HG02938 (cell line): ENCODE measurements around the gene GC.
"Not testable (repeated sequence)": the region's sequence is repeated elsewhere in the genome, so short reads cannot be mapped to it uniquely, and the experiment has no call there.

ENCODE experiments used
- ATAC-seq: cut with Tn5 transposase; IDR thresholded peaks from one replicate; pipeline ENCODE4 v1.9.1; 2021; ENCODE audit warnings: mild to moderate bottlenecking, moderate library complexity; ENCODE audit not compliant: unreplicated experiment

GC gene

DNA sequence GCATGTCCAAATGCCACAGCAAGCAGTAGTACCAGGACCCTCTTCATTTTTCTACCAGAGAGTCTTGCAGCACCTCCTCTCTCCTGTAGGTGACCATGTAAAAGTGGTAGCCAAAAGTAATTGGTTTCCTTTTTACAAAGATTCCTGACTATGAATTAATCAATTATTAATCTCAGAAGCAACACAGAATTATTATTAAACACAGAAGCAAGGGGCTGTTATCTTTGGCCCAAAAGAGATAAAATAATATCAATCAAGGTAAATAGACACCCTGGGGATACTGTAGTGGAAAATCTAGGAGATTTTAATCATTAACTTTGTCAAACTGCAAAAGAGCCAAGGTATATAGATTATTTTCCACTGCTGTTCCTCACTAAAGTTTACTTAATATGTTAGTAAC lies at the start of gene GC:
Gene GC, minus strand, starts transcription at position 108 of the 400 bp plus-strand sequence. Its CDS starts 61 bp downstream, at position 47.
- ATAC-seq: no peak

DNA sequence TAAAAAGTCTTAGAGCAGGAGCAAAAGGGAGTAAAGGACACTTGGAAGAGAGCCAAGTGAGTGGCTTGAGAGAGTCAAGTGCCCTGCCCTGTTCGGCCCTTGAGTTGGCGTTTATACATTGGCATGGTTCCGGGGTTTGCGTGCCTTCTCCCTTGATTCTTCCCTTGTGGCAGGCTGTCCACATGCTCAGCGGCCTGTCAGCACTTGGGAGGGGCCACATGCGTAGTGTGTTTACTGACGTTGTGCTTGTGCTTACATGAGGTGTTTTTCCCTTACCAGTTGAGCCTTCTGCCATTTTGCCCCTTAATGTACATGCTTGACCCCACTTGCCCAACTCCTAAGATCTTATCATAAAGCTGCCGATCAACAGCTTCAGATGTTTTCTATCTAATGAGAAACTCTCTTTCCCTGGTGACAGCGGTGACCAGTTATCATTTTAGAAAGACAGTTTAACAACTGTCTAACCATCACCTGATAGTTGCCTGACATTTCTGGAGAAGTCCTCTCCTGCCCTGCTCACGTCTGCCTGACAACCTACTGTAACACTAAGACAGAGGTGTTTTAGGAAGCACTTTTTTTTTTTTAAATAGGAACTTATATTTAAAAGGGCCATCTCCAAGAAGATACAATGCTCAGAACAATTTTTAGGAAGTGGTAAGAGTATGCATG lies 49.5 kb upstream of the GC start:
- no peak for ATAC-seq

GRCh38 chr4:71832049-71832448 lies 48.2 kb upstream of the GC start:
- no peak for ATAC-seq

- ATAC-seq: peak; percentile 72
These were observed 46.8 kb upstream of the GC start for GRCh38 chr4:71830497-71831190.

DNA sequence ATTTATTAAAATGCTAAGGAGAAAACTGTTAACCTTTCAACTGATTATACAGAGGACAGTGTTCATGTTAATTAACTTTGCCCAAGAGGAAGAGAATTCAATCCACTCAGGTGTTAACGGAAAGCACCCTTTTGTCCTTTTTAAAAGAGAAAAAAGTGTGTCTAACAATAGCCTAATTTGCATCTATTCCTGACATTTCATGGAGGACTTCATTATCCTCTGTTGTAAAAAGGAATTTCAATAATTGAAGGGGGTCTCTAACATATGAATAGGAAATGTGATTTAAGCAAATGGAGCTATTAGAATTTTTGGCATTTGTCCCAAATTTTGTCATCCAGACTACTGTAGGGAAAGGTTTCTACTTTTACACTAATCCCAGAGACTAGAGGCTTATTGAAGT lies 44.6 kb upstream of the GC start:
- no peak for ATAC-seq

DNA sequence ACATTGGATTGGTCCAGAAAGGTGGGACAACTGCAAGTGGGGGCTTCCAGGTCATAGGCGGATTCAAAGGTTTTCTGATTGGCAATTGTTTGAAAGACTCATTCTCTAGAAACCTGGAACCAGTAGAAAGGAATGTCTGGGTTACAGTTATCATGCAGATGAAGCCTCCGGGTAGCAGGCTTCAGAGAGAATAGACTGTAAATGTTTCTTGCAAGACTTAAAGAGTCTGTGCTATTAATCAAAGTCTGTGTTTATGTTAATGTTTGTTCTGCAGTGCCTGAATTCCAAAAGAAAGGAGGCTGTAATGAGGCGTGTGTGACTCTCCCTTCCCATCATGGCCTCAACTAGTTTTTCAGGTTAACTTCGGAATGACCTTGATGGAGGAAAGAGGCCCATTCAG lies 43.9 kb upstream of the GC start:
- ATAC-seq: no peak

- ATAC-seq: no peak
These were observed 32.9 kb upstream of the GC start for GRCh38 chr4:71816676-71817303.

DNA sequence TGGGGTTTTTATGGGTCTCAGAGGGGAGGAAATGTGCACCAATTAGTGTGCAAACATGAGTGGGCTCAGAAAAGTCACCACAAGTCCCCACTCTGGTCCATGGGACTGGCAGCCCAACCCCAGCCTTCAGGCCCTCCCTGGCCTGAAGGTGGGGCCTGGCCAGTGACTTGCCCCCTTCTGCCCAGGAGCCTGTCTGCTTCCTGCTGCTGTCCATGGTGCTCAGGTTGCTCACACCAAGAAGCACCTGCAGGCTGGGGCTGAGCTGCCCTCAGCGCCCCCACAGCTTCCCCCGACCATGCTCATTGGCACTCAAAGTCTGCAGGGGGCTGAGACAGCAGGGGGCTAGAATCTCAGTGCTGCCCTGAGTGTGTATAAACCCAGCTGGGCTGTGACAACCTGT lies 30.6 kb upstream of the GC start:
- ATAC-seq: no peak

DNA sequence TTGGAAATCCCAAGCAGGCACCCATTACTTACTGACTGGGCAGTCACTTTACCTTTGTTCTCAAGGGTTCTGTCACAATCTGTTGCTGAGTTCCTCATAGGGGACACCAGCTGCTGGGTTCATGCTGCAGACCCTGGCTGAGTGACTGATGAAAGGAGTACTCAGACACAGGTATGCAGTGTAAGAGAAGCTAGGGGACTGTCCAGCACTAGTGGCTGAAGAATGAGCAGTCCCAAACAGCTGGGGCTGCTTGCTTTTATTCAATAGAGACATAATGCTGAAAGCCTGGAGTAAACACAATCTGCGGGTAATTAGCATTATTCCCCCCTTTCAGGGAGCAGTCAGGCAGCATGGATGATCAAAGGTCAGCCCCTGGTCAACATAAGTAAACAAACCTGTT lies 25.9 kb upstream of the GC start:
- ATAC-seq: not testable (repeated sequence)

DNA sequence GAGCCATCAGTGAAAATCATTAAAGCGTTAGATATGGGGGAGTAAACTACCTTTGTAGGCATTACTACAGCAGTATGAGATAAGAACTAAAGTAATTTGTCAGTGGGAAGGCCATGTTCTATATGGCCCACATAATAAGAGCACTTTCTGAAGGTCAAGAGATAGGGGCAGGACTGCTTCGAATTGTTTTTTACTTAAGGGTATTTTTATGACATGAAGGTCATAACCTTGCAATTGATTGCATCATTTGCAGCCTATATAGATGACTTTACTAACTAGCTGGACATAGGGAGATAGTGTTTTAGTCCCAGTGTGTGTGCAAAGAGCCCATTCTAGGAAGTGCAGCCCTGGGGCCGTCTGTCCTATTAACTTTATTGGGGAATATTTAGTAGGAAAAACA lies 23.6 kb upstream of the GC start:
- ATAC-seq: no peak

DNA sequence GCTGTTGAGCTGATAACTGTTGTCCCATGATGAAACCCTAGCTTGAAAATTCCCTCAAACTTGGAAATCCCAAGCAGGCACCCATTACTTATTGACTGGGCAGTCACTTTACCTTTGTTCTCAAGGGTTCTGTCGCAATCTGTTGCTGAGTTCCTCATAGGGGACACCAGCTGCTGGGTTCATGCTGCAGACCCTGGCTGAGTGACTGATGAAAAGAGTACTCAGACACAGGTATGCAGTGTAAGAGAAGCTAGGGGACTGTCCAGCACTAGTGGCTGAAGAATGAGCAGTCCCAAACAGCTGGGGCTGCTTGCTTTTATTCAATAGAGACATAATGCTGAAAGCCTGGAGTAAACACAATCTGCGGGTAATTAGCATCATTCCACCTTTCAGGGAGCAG lies 21.4 kb upstream of the GC start:
- ATAC-seq: not testable (repeated sequence)

- ATAC-seq: not testable (repeated sequence)
These were observed 20.3 kb upstream of the GC start for GRCh38 chr4:71804017-71804697.

DNA sequence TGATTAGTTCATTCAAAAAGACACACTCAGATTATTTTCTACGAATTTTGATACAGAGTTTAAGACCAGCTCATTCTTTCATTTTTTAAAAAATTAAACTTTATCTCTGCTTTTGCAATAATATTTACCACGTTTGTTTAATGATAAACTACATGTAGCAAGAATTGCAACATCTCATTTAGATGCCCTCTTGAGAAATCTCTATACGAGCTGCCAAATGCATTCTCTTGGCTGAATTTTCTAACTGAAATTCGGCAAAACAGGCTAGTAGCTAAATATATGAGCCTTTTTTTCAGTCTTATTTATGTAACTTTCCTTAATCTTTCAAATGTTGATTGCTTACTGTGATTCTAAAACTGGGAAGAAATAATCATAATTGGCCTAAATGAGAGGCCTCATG lies 2.1 kb upstream of the GC start:
- ATAC-seq: no peak

- ATAC-seq: no peak
These were observed 804 bp upstream of the GC start for GRCh38 chr4:71784569-71785197.

- no peak for ATAC-seq
These were observed 6.0 kb downstream of the GC start for GRCh38 chr4:71777891-71778290.

- ATAC-seq: no peak
These were observed 8.4 kb downstream of the GC start for GRCh38 chr4:71775449-71775848.

- no peak for ATAC-seq
These were observed 9.7 kb downstream of the GC start for GRCh38 chr4:71774136-71774535.

GRCh38 chr4:71773004-71773403 lies 10.9 kb downstream of the GC start:
- no peak for ATAC-seq

DNA sequence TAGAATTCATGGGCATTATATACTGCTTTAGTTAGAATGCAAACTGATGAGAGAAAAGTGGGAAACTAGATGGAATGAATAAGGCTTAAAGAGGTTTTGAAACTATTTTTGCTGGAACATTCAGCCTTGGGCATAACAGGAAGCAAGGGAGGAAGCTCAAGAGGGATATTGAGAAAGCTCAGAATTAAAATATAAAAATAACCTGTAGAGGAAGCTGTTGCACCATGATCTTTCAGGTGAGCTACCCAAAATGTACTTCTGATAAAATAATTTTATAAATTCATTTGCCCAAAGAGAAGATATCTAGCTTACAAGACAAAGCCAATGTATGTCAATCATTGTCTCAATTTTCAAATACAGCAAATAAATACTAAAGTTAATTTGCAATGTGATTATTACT lies 11.3 kb downstream of the GC start:
- ATAC-seq: no peak

DNA sequence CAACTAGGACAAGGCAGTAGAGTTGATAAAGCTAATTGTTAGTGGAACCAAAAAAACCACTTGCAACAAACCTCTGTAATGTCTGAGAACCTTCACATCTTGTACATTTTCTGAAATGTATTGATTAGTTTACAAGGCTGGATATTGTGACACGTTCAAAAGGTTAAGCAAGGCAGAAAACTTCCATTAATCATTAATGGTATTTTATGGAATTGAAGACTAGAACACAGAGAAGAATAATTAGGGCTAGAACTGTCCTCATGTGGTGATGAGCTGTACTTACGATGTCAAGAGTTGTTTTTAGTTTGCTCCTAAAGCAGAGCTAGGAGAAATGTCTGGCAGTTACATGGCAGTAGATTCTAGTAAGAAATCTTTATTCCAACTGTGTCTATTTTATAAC lies 12.3 kb downstream of the GC start:
- ATAC-seq: no peak

- no peak for ATAC-seq
These were observed 14.4 kb downstream of the GC start for GRCh38 chr4:71769434-71769833.
